Measurements from ENCODE around the gene MBLAC2.

- TF ChIP-seq POLR2A (IDR thresholded peaks at IDR 0.05) (no peak), POLR2AphosphoS5 (IDR thresholded peaks at IDR 0.05) (no peak), CTCF (IDR thresholded peaks at IDR 0.05) (no peak)
Observed at GRCh38 chr5:90504743-90505142, 30.2 kb upstream of the MBLAC2 start.

All from transverse colon (tissue), 4 donors.